GM19328 (cell line): Measurements from ENCODE around the gene ASCL3.
A peak's percentile ranks its signal among the peaks of the same experiment; 100 is the strongest.
"Not testable (repeated sequence)": the region's sequence is repeated elsewhere in the genome, so short reads cannot be mapped to it uniquely, and the experiment has no call there.

Experiments used
- ATAC-seq: cut with Tn5 transposase; IDR thresholded peaks from one replicate; pipeline ENCODE4 v1.9.1; 2021; ENCODE audit warnings: mild to moderate bottlenecking, moderate library complexity; ENCODE audit not compliant: unreplicated experiment

ASCL3 gene, protein sequence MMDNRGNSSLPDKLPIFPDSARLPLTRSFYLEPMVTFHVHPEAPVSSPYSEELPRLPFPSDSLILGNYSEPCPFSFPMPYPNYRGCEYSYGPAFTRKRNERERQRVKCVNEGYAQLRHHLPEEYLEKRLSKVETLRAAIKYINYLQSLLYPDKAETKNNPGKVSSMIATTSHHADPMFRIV

DNA sequence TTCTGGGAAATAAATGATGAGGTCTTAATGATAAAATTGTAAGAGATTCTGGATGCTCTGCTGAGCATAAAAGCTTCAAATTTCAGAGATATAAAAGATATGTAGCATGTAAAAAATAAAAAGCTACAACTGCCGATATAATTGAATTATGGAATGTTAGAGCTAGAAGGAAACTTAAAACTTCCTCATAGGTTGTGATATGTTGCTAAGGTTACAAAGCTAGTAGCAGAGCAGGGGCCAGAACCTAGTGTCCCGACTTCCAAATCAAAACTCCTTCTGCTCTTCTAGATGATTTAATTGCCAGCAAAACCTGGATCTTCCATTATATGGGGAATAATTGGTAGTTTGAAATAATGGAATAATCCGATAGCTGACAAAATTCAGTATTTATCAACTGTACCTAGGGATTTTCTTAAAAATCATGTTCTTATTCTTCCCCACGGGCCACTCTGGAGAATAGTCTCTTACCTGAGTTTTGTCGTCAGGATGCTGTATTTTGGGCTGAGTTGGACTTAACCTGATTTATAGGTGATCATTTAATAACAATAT lies at the start of gene ASCL3:
ASCL3 (minus strand) TSS at position 499 of the 549 bp plus-strand sequence. CDS start 4,855 bp downstream, outside the sequence.
- no peak for ATAC-seq

DNA sequence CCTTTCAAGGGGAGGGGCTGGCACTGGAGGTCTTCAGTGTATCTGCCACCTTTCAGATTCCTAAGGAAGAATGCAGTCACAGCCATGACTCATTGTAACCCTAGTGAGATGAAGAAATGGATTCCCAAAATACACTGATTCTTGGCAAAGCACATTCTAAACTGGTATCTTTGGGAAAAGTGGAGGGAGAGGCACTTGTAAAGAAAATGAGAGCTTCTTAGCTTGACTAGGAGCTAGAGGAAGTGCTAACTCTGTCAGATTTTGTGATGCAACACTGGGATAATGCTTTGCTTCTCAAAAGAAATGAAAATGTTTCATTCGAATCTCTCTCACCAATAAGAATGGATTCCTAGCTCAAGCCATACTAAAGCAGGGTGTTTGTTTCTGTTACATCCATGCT lies 46.6 kb upstream of the ASCL3 start:
- no peak for ATAC-seq

DNA sequence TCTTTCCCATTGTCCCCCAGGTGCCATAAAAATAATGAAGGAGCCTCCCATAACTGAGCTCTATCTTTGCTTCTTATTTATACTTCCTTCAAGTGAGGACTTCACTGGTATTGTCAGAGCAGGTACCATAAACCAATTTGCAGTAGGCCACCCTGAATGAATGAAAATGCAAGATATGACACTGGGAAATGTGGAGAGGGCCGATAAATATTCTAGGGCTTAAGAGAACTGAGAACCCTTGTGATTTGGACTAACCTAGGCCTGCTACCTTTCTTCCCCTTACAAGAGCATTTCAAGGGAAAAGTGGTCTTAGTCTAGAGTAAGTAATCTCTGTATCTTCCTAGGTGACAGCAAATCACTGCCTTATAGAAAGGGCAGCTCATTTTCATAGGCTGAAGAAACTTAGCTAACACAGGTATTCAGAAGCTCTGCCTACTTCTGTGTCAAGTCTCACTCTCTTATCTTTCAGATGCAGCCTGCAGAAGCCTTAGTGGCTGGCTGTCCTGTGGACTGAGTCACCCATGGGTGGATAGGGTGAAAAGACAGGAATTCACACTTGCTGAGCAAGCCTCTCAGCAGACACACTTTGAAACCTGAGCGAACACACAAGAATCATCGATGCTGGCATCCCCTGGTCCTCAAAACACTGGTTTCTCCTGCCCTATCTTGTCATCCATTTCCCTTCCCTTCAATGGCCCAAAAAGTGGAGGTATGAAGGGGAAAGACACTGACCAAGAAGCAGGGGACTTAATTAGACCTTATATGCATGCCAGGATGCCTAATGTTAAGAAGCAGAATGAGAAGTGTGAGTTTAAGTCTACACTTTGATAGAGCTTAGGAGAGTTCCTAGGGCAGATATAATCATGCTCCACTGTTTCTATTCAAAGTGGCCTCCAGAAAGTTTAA lies 45.8 kb upstream of the ASCL3 start:
- ATAC-seq, result no peak

DNA sequence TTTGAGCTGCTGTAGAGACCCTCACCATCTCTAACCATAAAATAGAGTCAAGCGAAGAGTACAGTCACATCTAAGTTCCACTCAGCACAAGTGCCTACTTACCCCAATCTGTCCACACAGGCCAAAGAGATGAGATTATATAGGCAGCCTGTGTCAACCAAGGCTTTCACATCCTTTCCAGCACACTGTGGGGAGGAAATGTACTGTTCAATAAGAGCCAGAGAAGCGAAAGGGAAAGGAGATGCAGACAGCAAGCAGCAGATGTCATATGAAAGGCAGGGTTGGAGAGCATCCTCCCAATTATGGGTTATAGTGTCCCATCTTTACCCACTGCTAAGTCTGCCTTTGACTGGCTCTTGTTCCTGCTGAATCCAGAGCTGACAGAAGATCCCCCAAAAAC lies 44.6 kb upstream of the ASCL3 start:
- ATAC-seq, result no peak

DNA sequence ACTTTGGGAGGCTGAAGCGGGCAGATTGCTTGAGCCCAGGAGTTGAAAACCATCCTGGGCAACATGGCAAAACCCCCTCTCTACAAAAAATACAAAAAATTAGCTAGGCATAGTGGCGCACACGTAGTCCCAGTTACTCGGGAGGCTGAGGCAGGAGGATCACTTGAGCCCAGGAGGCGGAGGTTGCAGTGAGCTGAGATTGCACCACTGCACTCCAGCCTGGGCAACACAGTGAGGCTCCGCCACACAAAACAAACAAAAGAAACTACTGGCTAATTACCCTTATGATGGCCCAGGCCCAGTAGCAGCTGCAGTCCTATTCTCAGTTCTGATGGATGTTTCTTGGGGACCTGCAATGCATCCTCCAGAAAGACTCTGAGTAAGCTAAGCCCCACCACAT lies 44.0 kb upstream of the ASCL3 start:
- ATAC-seq, result not testable (repeated sequence)

DNA sequence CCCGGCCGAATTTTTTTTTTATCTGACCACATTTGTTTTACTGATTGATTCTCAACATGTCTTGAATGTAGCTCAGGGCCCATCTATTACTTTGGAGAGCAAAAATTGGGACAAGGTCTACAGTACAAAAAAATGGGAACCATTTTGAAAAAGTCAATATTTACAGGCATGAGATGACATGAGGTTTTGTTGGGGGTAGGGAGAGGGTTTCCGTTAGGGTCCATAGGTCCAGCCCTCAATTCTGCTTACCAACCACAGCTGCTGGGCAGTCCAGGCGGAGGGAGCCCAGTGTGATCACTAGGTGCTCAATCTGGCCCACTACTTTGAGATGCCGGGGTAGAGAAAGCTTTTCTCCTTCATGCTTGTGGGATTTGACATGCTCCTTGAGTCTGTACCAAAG lies 42.6 kb upstream of the ASCL3 start:
- ATAC-seq, result no peak

DNA sequence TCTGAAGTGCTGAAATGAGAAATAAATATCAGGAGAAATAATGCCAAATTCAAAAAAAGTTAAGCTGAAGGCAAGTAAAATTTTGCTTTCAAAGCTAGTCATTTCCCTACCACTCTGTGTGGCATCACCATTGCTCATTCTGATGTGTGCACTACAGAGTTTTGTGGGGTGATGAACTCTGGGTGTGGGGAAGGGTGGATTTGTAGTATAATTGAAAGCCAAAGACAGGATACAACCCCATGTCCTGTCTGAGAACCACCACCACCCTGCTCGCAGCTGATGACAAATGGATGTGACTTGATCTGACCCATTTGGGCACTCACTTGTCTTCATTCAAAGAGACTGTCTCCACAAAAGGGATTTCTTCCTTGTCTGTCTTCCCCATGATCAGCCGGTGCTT lies 40.7 kb upstream of the ASCL3 start:
- no peak for ATAC-seq

DNA sequence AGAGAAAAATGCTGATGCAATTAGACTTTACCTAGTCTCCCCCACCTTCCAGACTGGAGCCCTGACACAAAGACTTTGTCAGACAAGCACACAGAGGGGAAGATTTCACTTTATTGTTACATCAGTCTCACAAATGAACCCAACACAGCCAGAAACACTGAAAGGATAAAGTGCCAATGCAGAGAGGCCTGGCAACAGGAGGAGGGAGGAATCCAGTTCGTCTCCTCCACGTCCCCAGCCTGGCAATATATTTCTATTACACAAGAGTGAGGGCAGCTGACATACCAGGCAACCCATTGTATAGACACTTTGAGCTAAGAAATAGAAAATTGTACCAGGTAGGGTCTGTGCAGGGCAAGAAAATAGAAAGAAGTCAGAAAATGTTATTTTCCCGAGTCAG lies 37.7 kb upstream of the ASCL3 start:
- ATAC-seq, result no peak

DNA sequence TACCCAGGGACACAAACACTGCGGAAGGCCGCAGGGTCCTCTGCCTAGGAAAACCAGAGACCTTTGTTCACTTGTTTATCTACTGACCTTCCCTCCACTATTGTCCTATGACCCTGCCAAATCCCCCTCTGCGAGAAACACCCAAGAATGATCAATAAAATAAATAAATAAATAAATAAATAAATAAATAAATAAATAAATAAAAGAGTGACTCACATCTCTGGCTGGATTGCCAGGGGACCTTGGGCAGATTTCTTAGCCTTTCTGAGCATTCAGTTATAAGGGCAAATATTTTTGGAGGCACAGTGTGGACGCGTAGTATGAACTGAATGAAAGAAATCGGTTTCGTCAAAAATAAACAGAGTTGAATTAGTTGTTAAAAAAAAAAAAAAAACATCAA lies 36.5 kb upstream of the ASCL3 start:
- not testable (repeated sequence) for ATAC-seq

DNA sequence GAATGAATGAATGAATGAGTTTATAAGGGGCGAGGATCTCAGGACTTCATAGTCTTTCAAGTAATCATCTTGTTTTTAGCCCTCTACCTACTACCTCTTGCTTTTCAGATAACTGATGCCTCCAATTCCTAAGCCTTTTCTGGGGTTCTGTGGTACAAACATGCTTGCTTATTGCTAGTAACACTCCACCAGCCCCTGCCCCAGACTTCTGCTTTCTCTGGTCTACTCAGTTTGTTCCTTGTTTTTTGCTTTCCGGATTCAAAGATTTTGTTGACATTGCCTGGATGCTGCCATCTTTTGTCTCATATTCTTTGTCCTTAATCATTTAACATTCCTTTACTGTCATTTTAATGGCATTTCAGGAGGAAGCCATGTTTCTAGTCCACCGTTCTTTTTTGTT lies 30.3 kb upstream of the ASCL3 start:
- ATAC-seq, result no peak

DNA sequence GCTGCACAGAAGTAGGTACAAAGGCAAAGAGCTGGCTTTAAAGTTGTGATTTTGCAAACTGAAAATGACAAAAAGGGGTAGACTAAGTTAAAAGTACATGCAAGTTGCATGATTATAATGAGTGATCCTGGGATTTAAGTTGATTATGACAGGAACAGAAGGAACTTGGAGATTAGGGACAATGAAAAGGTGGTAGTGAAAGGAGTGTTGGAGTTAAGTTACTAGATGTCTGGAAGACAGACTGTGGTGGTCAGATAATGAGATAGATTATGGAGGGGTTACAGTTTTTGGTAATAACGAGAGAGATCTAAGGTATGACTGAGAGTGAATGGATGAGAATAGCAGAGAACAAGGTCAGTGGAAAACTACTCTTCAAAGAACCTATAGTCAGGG lies 29.1 kb upstream of the ASCL3 start:
- ATAC-seq, result no peak

DNA sequence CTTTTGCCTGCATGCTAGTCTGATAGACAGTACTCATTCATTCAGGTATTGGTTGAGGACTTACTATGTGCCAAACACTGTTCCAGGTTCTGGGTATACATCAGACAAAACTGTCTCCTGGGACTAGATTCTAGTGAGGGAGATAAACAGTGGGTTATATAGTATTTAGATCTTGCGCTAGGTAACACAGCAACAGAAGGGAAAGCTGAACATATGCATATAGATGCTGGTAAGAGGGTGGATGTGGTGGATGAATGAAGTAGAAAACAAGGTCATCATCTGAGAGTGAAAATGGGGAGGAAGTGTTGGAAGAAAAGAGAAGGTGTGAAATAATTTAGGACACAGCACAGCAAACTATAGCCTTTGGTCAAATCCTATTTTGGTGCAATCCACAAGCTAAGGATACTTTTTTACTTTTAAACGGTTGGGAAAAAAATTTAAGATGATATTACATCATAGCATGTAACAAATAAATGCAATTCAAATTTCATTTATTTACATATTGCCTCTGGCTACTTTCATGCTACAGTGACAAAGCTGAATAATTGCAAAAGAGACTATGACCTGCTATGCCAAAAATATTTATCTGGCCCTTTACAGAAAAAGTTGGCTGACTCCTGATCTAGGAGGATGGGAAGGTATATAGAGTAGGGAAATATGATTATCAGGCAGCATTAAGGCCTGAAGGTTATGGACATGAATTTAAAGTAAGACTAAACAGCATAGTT lies 28.5 kb upstream of the ASCL3 start:
- ATAC-seq, result no peak

DNA sequence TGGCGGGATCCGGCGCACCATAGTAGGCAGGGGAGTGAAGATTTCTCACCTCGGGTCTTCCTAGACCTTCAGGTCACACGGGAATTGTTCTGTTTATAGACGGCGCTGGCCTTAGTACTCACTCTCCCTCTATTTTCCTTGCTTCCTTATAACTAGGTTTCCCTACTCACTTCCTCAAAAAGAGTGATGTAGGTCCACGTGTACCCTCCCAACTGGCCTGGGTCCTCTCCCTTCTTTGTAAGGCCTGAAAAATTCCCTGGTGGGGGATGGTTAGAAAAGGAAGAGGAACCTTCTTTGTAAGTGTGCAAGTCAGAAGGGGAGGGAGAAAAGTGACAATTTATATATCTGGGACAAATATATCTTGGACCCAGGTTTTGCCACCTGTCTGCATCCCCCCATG lies 24.4 kb upstream of the ASCL3 start:
- no peak for ATAC-seq

DNA sequence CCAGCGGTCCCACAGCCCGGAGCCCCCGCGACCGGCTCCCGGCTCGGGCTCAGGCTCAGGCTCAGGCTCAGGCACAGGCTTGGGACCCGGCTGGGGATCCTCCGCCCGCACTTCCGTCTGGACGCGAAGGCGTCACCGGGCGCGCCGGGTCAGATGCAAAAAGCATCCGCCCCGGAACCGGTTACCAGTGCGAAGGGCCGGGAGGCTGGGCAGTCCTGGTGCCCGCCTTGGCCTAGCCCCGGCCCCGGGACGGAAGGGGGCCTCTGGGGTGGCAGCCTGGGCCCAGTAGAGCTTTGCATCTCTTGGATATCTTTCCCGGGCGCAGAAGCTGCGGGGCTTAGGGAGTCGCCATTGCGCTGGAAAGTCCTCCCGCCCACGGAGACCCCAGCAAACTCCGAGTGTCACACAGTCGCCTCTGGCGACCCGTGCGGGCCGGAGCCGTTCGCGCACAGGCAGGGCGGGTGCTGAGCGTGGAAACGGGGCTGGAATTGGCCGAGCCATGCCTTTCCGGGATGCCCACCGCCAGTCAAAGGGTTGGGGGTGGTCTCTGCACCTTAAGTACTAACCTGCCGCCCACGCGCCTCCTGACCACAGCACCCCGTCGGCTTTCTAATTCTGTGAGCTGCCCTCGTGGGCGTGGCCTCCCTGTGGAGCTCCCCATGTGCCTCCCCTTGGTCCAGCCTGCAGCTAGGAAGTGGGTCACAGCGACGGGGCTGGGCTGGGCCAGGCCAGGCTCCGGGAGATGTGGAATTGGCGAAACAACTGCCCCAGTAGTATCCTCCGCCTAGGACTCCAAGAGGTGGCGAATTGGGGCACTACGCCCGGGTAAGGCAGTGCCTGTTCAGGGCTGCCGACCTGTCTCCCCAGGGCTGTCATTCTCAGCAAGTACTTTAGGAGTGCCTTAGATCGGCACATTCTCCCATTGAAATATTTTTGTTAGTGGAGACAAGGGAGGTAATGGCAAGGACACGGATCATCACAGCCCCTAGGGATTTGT lies 21.8 kb upstream of the ASCL3 start, which contains the start of gene TMEM9B:
TMEM9B (minus strand) TSS at position 119 of the 997 bp plus-strand sequence. CDS start 129 bp downstream, outside the sequence.
- ATAC-seq, result peak; percentile 78

DNA sequence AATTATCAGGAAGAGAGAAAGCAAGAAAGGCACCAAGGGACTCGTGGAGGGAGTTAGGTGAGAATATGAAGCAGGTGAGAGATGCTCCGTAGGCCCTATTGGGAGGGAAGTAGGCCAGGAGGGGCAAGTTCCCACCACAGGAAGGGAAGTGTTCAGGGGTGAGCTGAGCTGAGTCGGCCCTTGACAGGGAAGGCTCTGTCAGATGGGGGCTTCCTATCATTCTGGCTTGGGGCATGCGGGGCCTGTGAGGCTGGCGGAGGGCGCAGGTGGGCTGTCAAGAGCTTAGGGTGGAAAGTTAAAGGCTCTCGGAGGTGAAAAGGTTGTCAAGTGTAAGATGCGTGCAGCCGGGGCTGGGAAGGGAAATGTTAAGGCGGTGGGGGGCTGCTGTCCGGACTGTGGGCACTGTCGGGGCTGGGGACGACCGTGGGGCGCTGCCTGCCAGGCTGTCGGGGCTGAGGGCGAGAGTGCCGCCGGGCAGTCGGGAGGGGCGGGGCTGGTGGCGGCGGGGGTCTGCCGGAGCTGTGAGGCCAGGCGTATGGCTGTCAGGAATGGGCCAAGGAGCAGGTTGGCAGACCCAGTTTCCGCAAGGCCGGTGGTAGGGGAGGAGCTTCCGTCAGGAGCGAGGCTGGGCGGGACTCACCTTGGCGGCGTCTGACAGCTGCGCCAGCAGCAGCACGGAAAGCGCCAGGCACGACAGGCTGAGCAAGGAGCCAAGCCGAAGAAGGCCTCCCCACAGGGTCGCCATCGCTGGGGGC lies 20.9 kb upstream of the ASCL3 start:
- peak; percentile 68 for ATAC-seq

DNA sequence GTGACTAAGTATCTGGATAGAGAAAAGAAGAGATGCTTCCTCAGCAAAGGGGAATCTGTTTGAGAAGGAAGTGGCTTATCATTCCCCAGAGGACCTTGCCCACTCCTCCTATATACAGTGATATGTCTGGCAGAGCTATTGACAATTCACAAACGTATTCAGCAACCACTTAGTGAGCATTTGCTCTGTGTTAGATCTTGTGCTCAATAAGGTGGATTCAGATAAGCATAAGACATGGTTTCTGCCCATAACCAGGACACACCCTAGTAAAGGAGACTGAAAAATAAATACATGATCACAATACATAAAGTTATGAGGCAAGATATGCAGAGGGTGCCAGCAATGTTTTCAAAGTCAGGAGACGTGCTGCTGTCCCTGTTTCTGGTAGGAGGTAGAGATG lies 20.0 kb upstream of the ASCL3 start:
- no peak for ATAC-seq

DNA sequence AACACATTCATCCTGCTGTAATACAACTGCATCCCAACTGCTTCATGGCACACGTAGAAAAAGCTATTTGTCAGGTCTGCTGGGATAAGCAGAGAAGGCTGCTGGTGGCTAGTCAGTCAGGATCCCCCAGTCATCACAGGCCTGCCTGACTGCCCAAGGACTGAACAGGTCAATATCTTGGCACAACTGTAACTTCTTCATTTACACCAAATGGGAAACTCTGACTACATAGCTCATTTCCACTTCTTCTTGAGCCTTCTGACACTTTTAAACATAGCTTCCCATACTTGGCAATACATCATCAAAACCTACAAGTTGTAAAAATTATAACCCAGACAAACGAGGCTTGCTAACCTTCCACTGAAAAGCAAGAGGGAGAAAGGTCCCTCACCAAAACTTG lies 18.6 kb upstream of the ASCL3 start:
- ATAC-seq, result no peak

DNA sequence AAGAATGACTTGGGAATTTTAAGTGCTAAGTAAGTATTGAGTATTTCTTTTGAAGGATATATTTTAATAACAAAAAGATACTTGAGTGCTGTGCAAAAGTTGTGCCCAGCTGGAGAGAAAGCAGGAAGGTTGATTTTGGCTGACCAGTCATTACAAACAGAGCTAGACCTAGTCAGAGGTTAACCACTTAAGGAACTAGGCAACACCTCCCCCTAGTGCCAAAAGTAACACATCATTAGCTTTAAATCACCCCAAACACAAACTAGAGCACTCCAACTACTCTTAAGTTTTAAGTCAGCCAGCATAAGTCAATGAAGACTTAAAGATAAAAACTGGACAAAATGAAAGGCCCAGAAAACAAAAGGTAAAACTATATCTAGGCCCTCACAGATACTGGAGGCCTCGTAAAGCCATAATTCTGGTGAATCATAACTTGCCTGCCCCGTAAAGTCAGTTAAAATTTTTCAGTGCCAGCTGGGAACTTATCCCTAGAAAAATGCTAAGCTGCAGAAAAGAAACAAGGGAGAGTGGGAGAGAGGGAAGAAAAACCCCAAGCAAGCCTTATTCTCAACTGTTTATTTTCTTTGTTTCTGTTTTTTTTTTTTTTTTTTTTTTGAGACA lies 16.8 kb upstream of the ASCL3 start:
- no peak for ATAC-seq

DNA sequence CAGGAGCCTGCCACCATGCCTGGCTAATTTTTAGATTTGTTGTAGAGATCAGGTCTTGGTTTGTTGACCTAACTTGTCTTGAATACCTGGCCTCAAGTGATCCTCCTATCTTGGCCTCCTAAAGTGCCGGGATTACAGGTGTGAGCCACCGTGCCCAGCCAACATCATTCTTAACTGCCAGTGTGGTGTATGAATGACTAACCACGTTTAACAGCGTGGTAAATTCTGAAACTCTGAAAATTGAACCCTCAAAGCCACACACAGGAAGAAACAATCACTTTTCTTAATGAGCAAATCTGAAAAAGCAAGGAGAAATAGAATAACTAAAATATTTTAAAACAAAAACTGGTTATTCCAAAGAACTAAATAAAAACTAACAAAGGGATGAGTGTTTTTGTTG lies 14.0 kb upstream of the ASCL3 start:
- ATAC-seq, result no peak
